Measurements from ENCODE around the gene SYNJ1.

- TF ChIP-seq POLR2A (IDR thresholded peaks at IDR 0.05; ENCODE audit: low read length) (no peak), GATA1 (IDR thresholded peaks at IDR 0.05; ENCODE audit: low read depth, low read length) (no peak)
These were observed 17.6 kb downstream of the SYNJ1 start for GRCh38 chr21:32710069-32710784.
